NCI-H2107 (cell line): Measurements from ENCODE around the gene CNTNAP2.

Experiments used
- DNase-seq: peaks from one replicate; lab custom pipeline; 2025; lab: John Stamatoyannopoulos, UW

CNTNAP2 gene

GRCh38 chr7:147400221-147400689 lies 1283.7 kb downstream of the CNTNAP2 start:
- DNase-seq = no peak

DNA sequence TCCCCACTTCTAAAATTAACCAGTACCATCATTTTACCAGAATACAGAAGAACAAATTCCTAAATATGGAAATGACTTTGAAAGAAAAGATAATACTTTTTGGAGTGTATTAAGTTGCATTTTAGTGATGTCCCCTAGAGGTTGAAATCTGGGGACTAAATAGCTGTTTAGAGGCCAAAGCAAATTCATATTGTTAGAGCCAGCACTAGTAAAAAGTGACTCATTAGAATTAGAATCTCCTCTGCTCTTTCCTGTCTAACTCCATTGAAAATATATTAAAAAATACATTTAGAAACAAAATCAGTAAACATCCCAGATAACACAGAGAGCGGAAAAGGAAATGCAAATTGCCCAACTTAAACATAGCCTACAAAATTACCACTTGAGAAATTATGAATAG lies 1284.3 kb downstream of the CNTNAP2 start:
- DNase-seq = no peak

DNA sequence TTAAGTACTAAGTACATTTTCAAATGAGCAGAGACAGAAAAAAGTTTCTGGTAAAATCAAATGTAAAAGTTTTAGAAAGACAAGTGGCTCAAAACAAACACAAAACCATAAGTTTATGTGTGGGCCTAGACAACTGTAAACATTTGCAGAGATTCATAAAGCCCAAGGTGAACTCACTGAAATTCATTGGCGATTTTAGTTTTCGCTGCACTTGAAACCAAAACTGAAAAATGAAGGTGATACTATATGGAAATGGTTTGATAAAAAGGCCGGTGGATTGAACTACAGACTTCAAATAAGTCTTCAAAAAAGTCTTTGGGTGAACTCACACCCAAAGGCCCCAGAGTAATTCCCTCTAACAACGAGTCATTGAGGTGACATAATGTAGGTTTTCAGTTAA lies 1289.0 kb downstream of the CNTNAP2 start:
- DNase-seq = no peak

DNA sequence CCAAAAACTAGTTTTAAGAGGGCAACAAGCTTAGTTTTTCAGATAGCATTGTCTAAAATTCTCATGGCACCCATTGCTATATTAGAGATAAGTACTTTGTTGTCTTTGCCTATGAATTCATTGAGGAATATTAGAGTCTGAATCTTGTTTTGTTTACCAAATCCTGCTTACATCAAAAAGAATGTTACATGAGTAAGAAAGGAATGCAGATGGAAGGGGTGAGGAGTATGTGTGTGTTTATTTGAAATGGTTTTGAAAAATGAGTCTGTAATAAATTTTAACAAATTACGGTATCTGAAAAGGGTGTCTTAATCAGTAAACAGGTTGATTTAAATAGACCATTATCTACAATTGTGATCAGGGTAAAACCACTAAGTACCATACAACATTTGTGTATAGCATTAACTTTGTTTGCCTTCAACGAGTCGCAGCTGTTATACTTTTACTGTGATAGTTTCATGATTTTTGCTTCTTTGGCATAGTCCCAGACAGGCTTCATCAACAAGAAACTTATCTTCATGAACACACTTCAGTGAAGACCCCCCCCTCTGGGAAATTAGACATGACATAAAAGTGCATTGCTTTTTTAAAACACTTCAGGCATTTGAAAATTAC lies 1290.0 kb downstream of the CNTNAP2 start:
- DNase-seq = no peak

- DNase-seq = no peak
Measured at GRCh38 chr7:147411096-147411495, 1294.5 kb downstream of the CNTNAP2 start.

DNA sequence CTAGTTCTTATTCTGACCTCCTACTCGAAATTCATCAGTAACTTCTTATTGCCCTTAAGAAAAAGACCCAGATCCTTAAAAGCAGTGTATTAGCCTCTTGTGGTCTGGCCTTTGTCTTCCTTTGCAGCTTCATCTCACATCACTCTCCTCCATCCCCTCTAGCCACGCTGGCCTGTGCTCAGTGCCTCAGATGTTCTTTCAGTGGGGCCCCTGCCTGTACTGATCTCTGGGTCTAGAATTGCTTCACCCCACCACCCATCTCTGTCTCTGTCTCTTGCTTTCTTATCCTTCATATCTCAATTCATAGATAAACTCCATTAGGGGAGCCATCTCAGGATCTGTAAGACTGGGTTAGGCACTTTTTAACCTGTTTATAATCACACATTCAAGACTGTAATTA lies 1295.5 kb downstream of the CNTNAP2 start:
- no peak for DNase-seq

DNA sequence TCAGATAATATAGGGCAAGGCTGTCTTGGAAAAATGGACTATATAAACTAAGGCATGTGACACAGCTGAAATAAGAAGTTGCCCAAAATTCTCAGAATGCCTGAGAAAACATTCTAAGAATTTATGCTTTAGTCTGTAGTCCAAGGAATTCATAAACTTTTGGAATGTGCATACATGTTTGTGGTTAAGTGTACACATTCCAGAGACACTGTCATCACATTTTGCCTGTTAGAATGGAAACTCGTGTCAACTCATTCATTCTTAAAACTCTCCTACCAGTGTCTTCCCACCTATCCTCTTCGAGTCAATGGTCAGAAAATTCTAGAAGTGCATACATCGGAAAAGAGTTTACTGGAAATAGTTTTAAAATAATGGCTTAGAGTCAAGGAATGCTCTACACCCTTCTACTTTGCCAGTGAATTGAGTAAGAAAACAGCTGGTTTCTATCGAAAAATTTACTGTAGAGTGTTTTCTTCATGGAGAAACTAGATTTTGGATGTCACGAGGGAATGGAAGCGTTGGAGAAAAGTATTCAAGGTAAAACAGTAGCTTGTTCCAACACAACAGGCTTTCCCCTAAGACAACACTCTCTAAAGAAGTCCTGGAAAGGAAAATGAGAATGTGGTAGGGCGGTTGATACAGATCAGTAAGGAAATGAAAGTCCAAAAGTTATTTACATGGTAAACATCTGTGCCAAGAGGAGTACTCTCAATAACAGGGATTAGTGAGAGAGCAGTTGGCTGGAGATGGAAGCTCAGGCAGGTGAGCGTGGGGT lies 1296.4 kb downstream of the CNTNAP2 start:
- DNase-seq = no peak

DNA sequence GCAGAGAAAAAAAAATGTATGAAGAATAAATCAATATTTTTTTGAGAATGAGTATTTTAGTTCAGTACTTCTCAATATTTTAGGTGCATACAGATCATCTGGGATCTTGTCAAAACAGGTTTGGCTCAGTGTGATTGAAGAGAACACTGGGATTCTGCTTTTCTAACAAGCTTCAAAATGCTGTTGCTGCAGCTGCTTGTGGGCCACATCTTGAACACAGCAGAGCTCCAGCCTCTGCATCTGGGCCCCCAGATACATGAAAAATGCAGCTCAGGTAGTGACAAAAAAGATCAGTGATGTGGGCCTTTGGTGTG lies 1296.9 kb downstream of the CNTNAP2 start:
- no peak for DNase-seq

- no peak for DNase-seq
Measured at GRCh38 chr7:147415991-147416390, 1299.4 kb downstream of the CNTNAP2 start.

- DNase-seq = no peak
Measured at GRCh38 chr7:147418966-147419365, 1302.4 kb downstream of the CNTNAP2 start.

DNA sequence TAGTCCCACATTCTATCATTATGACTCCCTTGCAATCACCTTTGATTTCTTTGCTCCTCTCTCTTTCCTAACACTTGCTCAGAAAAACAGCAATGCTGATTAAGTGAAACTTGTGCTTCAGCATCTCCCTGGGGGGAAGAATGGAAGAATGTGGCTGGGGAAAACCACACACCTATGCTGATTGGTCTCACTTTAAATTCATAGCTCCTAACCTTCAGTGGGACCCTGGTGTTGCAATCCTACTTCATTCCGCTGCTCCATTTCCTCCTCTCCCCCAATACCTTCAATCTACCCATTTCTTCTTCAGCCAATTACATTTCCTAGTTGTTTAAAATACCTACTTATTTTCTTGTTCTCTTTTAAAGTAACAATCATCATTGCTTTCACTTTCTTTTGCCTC lies 1307.3 kb downstream of the CNTNAP2 start:
- no peak for DNase-seq

- no peak for DNase-seq
Measured at GRCh38 chr7:147428075-147428474, 1311.5 kb downstream of the CNTNAP2 start.

DNA sequence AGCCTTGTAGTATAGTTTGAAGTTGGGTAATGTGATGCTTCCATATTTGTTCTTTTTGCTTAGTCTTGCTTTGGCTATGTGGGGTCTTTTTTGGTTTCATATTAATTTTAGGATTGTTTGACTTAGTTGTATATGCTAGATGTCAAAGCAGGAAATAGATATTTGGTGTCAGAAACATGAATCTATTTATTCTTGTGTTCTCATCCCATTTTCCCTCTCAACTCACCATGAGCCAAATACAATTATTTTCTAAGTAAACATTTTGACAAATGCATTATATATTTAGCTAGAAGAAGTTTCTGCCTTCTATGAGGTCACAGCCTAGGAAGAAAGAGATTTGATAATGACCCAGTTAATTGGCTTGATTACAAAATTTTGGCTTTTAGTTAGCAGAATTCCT lies 1313.4 kb downstream of the CNTNAP2 start:
- no peak for DNase-seq

GRCh38 chr7:147432079-147432478 lies 1315.5 kb downstream of the CNTNAP2 start:
- no peak for DNase-seq

DNA sequence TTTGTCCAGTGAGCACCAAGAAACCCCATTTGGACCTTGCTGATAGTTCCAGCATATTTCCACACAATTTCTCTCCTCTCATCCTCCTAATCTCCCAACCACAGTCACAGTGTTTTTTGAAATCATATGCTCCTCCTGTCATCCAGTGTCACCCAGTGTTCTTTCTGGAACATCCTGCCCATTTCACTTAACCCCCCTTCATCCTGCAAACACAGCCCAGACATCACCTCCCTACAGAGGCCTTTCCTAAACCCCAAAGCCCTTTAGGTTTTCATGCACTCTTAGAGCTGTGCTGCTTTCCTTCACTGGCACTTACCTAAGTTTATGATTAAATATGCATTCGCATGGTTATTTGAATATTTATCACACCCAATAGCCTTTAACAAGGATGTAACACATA lies 1316.0 kb downstream of the CNTNAP2 start:
- no peak for DNase-seq

- no peak for DNase-seq
Measured at GRCh38 chr7:147436718-147437117, 1320.1 kb downstream of the CNTNAP2 start.

- DNase-seq = no peak
Measured at GRCh38 chr7:147438216-147438615, 1321.6 kb downstream of the CNTNAP2 start.

GRCh38 chr7:147443942-147444341 lies 1327.3 kb downstream of the CNTNAP2 start:
- DNase-seq = no peak

- no peak for DNase-seq
Measured at GRCh38 chr7:147452816-147453215, 1336.2 kb downstream of the CNTNAP2 start.

DNA sequence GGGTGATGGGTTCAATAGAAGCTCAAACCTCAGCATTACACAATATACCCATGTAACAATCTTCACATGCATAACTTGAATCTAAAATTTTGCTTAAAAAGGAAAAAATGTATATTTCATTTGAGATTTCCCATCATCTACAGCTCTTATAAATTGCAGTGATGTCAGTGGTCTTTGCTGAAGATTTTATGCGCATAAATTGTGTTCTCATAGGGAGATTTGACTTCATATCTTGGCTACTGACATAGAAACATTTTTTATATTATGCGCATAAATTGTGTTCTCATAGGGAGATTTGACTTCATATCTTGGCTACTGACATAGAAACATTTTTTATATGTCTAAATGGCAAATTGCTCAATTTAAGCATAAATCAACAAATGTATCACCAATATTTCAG lies 1348.6 kb downstream of the CNTNAP2 start:
- DNase-seq = no peak

GRCh38 chr7:147472556-147472955 lies 1356.0 kb downstream of the CNTNAP2 start:
- no peak for DNase-seq

DNA sequence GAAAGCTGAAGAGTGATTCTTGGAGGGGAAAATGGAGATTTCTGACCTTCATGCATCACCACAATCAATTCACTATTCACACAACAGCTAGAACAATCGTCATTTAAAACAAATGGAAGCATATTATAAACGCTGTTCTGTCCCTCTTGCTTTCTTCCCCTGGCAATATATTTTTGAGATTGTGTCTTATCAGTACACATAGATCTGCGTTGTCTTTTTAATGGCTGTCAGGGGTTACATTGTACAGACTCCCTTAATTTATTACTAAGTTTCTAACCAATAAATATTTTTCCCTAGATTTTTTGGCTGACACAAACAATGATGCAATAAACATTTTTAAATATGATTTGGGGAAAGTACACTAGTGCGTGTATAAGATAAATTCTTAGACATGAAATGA lies 1358.3 kb downstream of the CNTNAP2 start:
- no peak for DNase-seq

DNA sequence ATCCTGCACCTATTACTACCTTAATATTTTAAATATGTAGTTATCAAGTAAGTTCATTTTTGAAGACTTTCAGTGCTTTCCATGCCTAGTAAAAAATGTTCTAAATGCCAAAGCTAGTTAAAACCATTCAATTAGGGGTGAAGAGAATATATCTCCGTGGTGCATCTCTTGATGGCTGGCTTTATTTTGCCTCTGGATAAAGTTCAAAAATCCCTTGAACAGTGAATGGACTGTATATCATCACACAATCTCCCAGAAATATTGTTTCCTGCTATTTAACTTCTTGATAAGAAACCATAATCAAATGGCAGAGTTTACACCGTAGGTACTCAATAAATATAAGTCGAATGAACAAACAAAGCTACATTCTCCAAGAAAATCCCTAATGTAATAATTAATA lies 1360.9 kb downstream of the CNTNAP2 start:
- no peak for DNase-seq

DNA sequence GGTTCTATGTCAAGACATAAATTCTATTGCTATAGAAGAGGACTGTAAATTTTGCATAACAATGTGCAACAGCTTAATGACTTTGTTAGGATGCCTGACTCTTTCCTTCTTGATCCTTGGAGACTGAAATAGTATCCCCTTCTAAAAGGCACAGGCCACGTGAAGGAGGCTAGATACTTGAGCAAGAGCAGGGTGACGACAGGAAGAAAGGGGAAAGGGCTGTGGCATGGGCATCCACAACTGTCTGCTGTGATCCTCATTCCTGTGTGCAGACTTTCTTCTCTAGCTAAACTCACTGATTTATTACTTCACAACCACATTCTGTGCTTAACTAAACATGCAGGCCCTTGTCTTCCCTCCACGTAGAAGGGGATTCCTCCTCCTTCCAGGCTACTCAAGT lies 1362.2 kb downstream of the CNTNAP2 start:
- DNase-seq = no peak
